GM23338 (cell line): Measurements from ENCODE around the gene HSPBAP1.

ENCODE experiments used
- CTCF ChIP-seq, 2 experiments: fragments of 200-600 bp in 1 of 2; sonication (generic) in 1 of 2; conservative IDR thresholded peaks; 2 replicates each; pipeline versions ENCODE4 v1.5.1 to v1.6.1; 2016 to 2017; ENCODE audit warnings: antibody characterized with exemption in 2 of 2, low read depth in 2 of 2, mild to moderate bottlenecking in 2 of 2, moderate library complexity in 1 of 2
- POLR2AphosphoS5 ChIP-seq: IDR thresholded peaks from 2 replicates; pipeline ENCODE4 v1.6.1; 2016; ENCODE audit warnings: antibody characterized with exemption, low read depth

GRCh38 chr3:122727766-122728165, 65.9 kb downstream of the HSPBAP1 start:
- TF ChIP-seq CTCF (conservative IDR thresholded peaks at IDR 0.05; ENCODE audit: low read depth in 2 of 2) (no peak), POLR2AphosphoS5 (no peak)
